Stromal cell of bone marrow (primary cell): ENCODE results near the gene MED23.
"Not testable (repeated sequence)": the region's sequence is repeated elsewhere in the genome, so short reads cannot be mapped to it uniquely, and the experiment has no call there.

Experiments used
- DNase-seq: peaks from one replicate; pipeline ENCODE4 v3.0.0-alpha.2; 2012; ENCODE audit warnings: low read depth

The MED23 gene

GRCh38 chr6:131574686-131575085, 53.4 kb downstream of the MED23 start:
- DNase-seq: no peak

- no peak for DNase-seq
These were observed 53.9 kb downstream of the MED23 start for GRCh38 chr6:131574133-131574532.

GRCh38 chr6:131572686-131573415, 55.2 kb downstream of the MED23 start, which contains the start of gene ARG1:
TSS of gene ARG1 (plus strand) at chr6:131573226. CDS start at chr6:131573283, 57 bp downstream.
- no peak for DNase-seq

- DNase-seq: no peak
These were observed 59.3 kb downstream of the MED23 start for GRCh38 chr6:131568726-131569125.

GRCh38 chr6:131565056-131565455, 63.0 kb downstream of the MED23 start:
- DNase-seq: no peak

- DNase-seq: no peak
These were observed 65.9 kb downstream of the MED23 start for GRCh38 chr6:131561925-131562707.

- no peak for DNase-seq
These were observed 69.1 kb downstream of the MED23 start for GRCh38 chr6:131558922-131559321.

GRCh38 chr6:131555992-131556391, 72.0 kb downstream of the MED23 start:
- no peak for DNase-seq

- no peak for DNase-seq
These were observed 75.5 kb downstream of the MED23 start for GRCh38 chr6:131552572-131552971.

GRCh38 chr6:131551902-131552301, 76.1 kb downstream of the MED23 start:
- no peak for DNase-seq

GRCh38 chr6:131549811-131550210, 78.2 kb downstream of the MED23 start:
- no peak for DNase-seq

GRCh38 chr6:131548441-131548840, 79.6 kb downstream of the MED23 start:
- no peak for DNase-seq

- no peak for DNase-seq
These were observed 80.6 kb downstream of the MED23 start for GRCh38 chr6:131547488-131547887.

GRCh38 chr6:131545317-131545716, 82.7 kb downstream of the MED23 start:
- DNase-seq: no peak

- DNase-seq: not testable (repeated sequence)
These were observed 89.4 kb downstream of the MED23 start for GRCh38 chr6:131538615-131539014.

GRCh38 chr6:131532580-131533039, 95.4 kb downstream of the MED23 start:
- no peak for DNase-seq

GRCh38 chr6:131531681-131532080, 96.4 kb downstream of the MED23 start:
- not testable (repeated sequence) for DNase-seq

GRCh38 chr6:131530936-131531335, 97.1 kb downstream of the MED23 start:
- not testable (repeated sequence) for DNase-seq

- no peak for DNase-seq
These were observed 103.2 kb downstream of the MED23 start for GRCh38 chr6:131524695-131525336.

- DNase-seq: no peak
These were observed 103.9 kb downstream of the MED23 start for GRCh38 chr6:131523988-131524673.
